OCI-LY1 (cell line): Measurements from ENCODE around the gene MYH15.
A peak's percentile ranks its signal among the peaks of the same experiment; 100 is the strongest.

ENCODE experiments used
- H2AFZ ChIP-seq: fragments of 200-600 bp; sonication (generic), shearing (Covaris generic); 2 replicates; pipeline ENCODE4 v1.6.0; 2014; ENCODE audit warnings: antibody characterized with exemption, mild to moderate bottlenecking, low read length
- H3F3A ChIP-seq: fragments of 200-600 bp; sonication (generic), shearing (Covaris generic); 2 replicates; pipeline ENCODE4 v1.6.0; 2014; ENCODE audit warnings: mild to moderate bottlenecking, antibody characterized with exemption, low read length, moderate library complexity; ENCODE audit not compliant: insufficient read depth
- H3K27ac ChIP-seq: fragments of 200-600 bp; sonication (generic); 2 replicates; pipeline ENCODE4 v1.5.1; 2014; ENCODE audit warnings: low read length, mixed run types, mild to moderate bottlenecking, low read depth; ENCODE audit not compliant: poor library complexity, severe bottlenecking
- H3K27me3 ChIP-seq: fragments of 200-600 bp; sonication (generic); 2 replicates; pipeline ENCODE4 v1.6.0; 2014; ENCODE audit warnings: antibody characterized with exemption, mild to moderate bottlenecking, low read length, moderate library complexity; ENCODE audit not compliant: insufficient read depth
- H3K36me3 ChIP-seq: fragments of 200-600 bp; sonication (generic); 2 replicates; pipeline ENCODE4 v1.6.1; 2014; ENCODE audit warnings: mild to moderate bottlenecking, antibody characterized with exemption, low read length, moderate library complexity, mixed read lengths; ENCODE audit not compliant: insufficient read depth
- H3K4me1 ChIP-seq: fragments of 200-600 bp; sonication (generic); 2 replicates; pipeline ENCODE4 v1.5.1; 2014; ENCODE audit warnings: mild to moderate bottlenecking, low read length, moderate library complexity; ENCODE audit not compliant: insufficient read depth, severe bottlenecking
- H3K4me2 ChIP-seq: fragments of 200-600 bp; sonication (generic), shearing (Covaris generic); 2 replicates; pipeline ENCODE4 v1.6.1; 2014; ENCODE audit warnings: low read length
- H3K4me3 ChIP-seq: fragments of 200-600 bp; sonication (generic); 2 replicates; pipeline ENCODE4 v1.5.1; 2014; ENCODE audit warnings: low read length, low read depth, mild to moderate bottlenecking, mixed read lengths; ENCODE audit not compliant: poor library complexity, severe bottlenecking
- H3K79me2 ChIP-seq: fragments of 200-600 bp; shearing (Covaris generic); 2 replicates; pipeline ENCODE4 v1.6.1; 2016; ENCODE audit warnings: mixed run types, low read length, mixed read lengths; ENCODE audit not compliant: insufficient read depth
- H3K9ac ChIP-seq: fragments of 200-600 bp; sonication (generic), shearing (Covaris generic); 2 replicates; pipeline ENCODE4 v1.6.1; 2014; ENCODE audit warnings: mild to moderate bottlenecking, low read length, mixed read lengths
- H3K9me2 ChIP-seq: fragments of 200-600 bp; sonication (generic), shearing (Covaris generic); 2 replicates; pipeline ENCODE4 v1.6.1; 2014; ENCODE audit warnings: low read depth, mild to moderate bottlenecking, low read length, mixed read lengths
- H3K9me3 ChIP-seq: fragments of 200-600 bp; shearing (Covaris generic); 2 replicates; pipeline ENCODE4 v1.6.1; 2014; ENCODE audit warnings: low read length, mixed read lengths
- H4K20me1 ChIP-seq: fragments of 200-600 bp; sonication (generic), shearing (Covaris generic); 2 replicates; pipeline ENCODE4 v1.6.0; 2016; ENCODE audit warnings: mild to moderate bottlenecking, low read length; ENCODE audit not compliant: insufficient read depth
- EZH2 ChIP-seq: fragments of 200-600 bp; sonication (generic), shearing (Covaris generic); IDR thresholded peaks from 2 replicates; pipeline ENCODE4 v1.8.0; 2017; ENCODE audit warnings: borderline replicate concordance, mixed run types, mild to moderate bottlenecking, antibody characterized with exemption, low read length, moderate library complexity, mixed read lengths
- TF ChIP-seq, protein P1 (sequence below): fragments of 200-600 bp; sonication (generic), shearing (Covaris generic); IDR thresholded peaks from 2 replicates; pipeline ENCODE4 v1.5.1; 2017; ENCODE audit warnings: mild to moderate bottlenecking, antibody characterized with exemption, low read length, moderate library complexity, mixed read lengths

Gene MYH15

DNA sequence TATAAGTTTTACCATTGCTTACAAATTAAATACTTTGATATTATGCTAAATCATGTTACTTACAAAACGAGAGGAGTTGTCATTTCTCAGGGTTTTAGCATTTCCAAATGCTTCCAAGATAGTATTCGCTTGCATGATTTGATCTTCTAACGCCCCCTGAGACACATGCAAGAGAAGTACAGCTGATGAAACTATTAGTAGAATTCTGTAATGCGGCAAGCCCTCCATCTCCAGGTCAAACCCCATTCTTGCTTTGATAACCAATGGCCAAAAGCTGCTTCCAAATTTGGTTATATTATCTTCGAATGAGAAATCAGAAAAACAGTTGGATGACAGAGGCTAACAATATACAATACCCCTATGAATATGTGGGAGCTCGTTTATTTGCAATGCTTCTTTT lies 14.7 kb downstream of the MYH15 start:
- H3K4me2 ChIP-seq, result no peak overlapping the region
- no peak overlapping the region for H3K9ac ChIP-seq
- no peak overlapping the region for H2AFZ ChIP-seq
- H3K9me2 ChIP-seq, result no peaks in the 10 kb centered on the region
- no peak overlapping the region for H3K4me3 ChIP-seq
- H3K36me3 ChIP-seq, result no peaks in the 10 kb centered on the region
- no peaks in the 10 kb centered on the region for H3F3A ChIP-seq
- TF ChIP-seq, protein P1, sequence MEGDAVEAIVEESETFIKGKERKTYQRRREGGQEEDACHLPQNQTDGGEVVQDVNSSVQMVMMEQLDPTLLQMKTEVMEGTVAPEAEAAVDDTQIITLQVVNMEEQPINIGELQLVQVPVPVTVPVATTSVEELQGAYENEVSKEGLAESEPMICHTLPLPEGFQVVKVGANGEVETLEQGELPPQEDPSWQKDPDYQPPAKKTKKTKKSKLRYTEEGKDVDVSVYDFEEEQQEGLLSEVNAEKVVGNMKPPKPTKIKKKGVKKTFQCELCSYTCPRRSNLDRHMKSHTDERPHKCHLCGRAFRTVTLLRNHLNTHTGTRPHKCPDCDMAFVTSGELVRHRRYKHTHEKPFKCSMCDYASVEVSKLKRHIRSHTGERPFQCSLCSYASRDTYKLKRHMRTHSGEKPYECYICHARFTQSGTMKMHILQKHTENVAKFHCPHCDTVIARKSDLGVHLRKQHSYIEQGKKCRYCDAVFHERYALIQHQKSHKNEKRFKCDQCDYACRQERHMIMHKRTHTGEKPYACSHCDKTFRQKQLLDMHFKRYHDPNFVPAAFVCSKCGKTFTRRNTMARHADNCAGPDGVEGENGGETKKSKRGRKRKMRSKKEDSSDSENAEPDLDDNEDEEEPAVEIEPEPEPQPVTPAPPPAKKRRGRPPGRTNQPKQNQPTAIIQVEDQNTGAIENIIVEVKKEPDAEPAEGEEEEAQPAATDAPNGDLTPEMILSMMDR, result no peak
- no peak for TF ChIP-seq EZH2
- no peaks in the 10 kb centered on the region for H3K9me3 ChIP-seq
- no peaks in the 10 kb centered on the region for H3K79me2 ChIP-seq
- no peaks in the 10 kb centered on the region for H3K27me3 ChIP-seq
- H3K27ac ChIP-seq, result no peak overlapping the region
- H3K4me1 ChIP-seq, result no peaks in the 10 kb centered on the region
- no peaks in the 10 kb centered on the region for H4K20me1 ChIP-seq

DNA sequence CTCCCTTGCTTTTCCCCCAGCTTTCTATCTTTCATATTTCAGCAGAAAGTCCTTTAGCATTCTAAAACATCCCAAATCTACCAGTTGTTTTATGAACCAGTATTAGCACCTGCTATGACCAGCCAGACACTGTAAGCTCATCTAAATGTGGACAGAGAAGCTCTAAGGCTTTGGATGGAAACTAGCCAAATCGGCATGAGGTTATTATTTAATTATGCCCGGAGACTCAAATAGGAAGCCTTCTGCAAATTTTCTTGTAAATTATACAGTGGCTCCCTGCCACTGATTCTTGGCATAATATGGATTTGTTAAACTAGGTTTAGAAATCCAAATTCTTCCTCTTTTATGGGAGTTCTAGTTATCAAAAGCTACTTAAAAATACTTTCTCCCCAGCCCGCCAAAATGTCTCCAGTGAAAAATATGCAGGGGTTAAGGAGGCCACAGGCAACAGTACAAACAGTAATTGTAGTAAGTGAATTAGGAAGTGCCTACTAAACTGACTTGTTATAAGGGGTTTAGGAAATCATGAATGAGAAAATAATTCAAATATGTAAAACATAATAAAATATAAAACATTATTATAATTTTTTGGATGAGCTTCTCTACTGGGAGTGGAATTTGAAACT lies 15.4 kb downstream of the MYH15 start:
- no peaks in the 10 kb centered on the region for H3K36me3 ChIP-seq
- H3K27me3 ChIP-seq, result no peaks in the 10 kb centered on the region
- no peak overlapping the region for H3K4me3 ChIP-seq
- no peaks in the 10 kb centered on the region for H3K4me1 ChIP-seq
- no peaks in the 10 kb centered on the region for H4K20me1 ChIP-seq
- H3F3A ChIP-seq, result no peaks in the 10 kb centered on the region
- H3K9me3 ChIP-seq, result no peaks in the 10 kb centered on the region
- H2AFZ ChIP-seq, result no peak overlapping the region
- no peak overlapping the region for H3K27ac ChIP-seq
- H3K4me2 ChIP-seq, result no peak overlapping the region
- H3K79me2 ChIP-seq, result no peaks in the 10 kb centered on the region
- no peak for TF ChIP-seq EZH2
- TF ChIP-seq, protein P1, result no peak
- no peak overlapping the region for H3K9ac ChIP-seq
- H3K9me2 ChIP-seq, result no peaks in the 10 kb centered on the region

DNA sequence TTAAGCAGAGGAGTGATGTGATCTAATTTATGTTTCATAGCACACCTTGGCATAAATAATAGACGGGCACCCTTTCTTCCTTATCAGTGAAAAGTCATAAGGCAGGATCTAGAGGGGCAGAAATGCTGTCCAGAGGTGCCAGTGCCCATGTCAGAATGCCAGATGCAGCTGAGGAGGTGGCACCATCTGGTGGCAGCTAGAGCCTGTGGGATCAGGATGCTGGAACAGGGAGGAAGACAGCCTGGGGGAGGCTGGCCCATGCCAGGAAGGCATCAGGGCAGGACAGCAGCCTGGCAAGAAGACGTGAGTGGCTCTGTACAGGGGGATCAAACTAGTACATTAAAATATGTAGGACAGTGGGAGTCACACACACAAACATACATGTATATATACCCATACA lies 16.5 kb downstream of the MYH15 start:
- no peak overlapping the region for H2AFZ ChIP-seq
- no peaks in the 10 kb centered on the region for H3K9me2 ChIP-seq
- H3K79me2 ChIP-seq, result no peaks in the 10 kb centered on the region
- no peaks in the 10 kb centered on the region for H3K9me3 ChIP-seq
- H3K27me3 ChIP-seq, result no peaks in the 10 kb centered on the region
- H3K4me3 ChIP-seq, result no peak overlapping the region
- H4K20me1 ChIP-seq, result no peaks in the 10 kb centered on the region
- no peaks in the 10 kb centered on the region for H3F3A ChIP-seq
- no peak overlapping the region for H3K9ac ChIP-seq
- H3K36me3 ChIP-seq, result no peaks in the 10 kb centered on the region
- H3K4me1 ChIP-seq, result no peaks in the 10 kb centered on the region
- TF ChIP-seq, protein P1, result 0 out of 2 replicates have a peak, but pooled peaks have one; percentile 9
- TF ChIP-seq EZH2, result no peak
- H3K27ac ChIP-seq, result no peak overlapping the region
- H3K4me2 ChIP-seq, result no peak overlapping the region
